HEK293 (cell line): ENCODE data around the gene ZNF613.

Experiments
- CTCF ChIA-PET: fragments of 350-600 bp; formaldehyde crosslinking; extraction: SDS; loops from one replicate; lab custom pipeline; 2021; ENCODE audit warnings: antibody characterized with exemption; lab: Yijun Ruan, JAX
- POLR2A ChIA-PET: fragments of 300-600 bp; formaldehyde crosslinking; extraction: SDS; loops from one replicate; lab custom pipeline; 2020; ENCODE audit warnings: antibody characterized with exemption, inconsistent platforms; lab: Yijun Ruan, JAX
- H3K27ac ChIP-seq: fragments of 200-500 bp; sonication (Bioruptor generic); 2 replicates; pipeline ENCODE4 v1.5.1; 2014; ENCODE audit warnings: low read depth, low read length, control low read depth, inconsistent platforms; ENCODE audit errors: extremely low read depth
- H3K36me3 ChIP-seq, 2 experiments: fragments of 200-500 bp in 1 of 2; sonication (Bioruptor generic) in 1 of 2; 1 replicate in 1 of 2; 2 replicates in 1 of 2; pipeline ENCODE4 v1.5.1; 2014 to 2017; ENCODE audit warnings: inconsistent platforms in 2 of 2, low read length in 2 of 2; ENCODE audit not compliant: control insufficient read depth in 2 of 2, insufficient read depth in 1 of 2
- H3K4me1 ChIP-seq: fragments of 200-500 bp; sonication (Bioruptor generic); 2 replicates; pipeline ENCODE4 v1.5.1; 2014; ENCODE audit warnings: mild to moderate bottlenecking, low read length, inconsistent platforms; ENCODE audit not compliant: control insufficient read depth, insufficient read depth
- H3K4me3 ChIP-seq: 2 replicates; pipeline ENCODE4 v1.5.1; 2011; ENCODE audit warnings: low read depth, mild to moderate bottlenecking, control low read depth, low read length, moderate library complexity
- H3K9me3 ChIP-seq: fragments of 200-500 bp; sonication (Bioruptor generic); 2 replicates; pipeline ENCODE4 v1.5.1; 2014; ENCODE audit warnings: low read depth, low read length, inconsistent platforms; ENCODE audit not compliant: control insufficient read depth, insufficient read depth
- EGR2 ChIP-seq: fragments of 450-650 bp; formaldehyde crosslinking; IDR thresholded peaks from 2 replicates; pipeline ENCODE4 v1.5.1; 2016; ENCODE audit warnings: low read depth, missing biosample characterization, missing genetic modification characterization
- HOXD13 ChIP-seq: sonication (generic); formaldehyde crosslinking; IDR thresholded peaks from 2 replicates; pipeline ENCODE4 v1.8.0; 2022; ENCODE audit warnings: missing genetic modification reagents, borderline replicate concordance
- KLF16 ChIP-seq: fragments of 450-650 bp; formaldehyde crosslinking; IDR thresholded peaks from 2 replicates; pipeline ENCODE4 v1.5.1; 2017; ENCODE audit warnings: missing biosample characterization, missing genetic modification characterization
- KLF7 ChIP-seq: fragments of 450-650 bp; formaldehyde crosslinking; IDR thresholded peaks from 2 replicates; pipeline ENCODE4 v1.5.1; 2016; ENCODE audit warnings: missing biosample characterization, missing genetic modification characterization, borderline replicate concordance
- SP2 ChIP-seq: fragments of 450-650 bp; formaldehyde crosslinking; IDR thresholded peaks from 2 replicates; pipeline ENCODE4 v1.5.1; 2016; ENCODE audit warnings: missing biosample characterization, missing genetic modification characterization
- ZNF140 ChIP-seq: fragments of 450-650 bp; formaldehyde crosslinking; IDR thresholded peaks from 2 replicates; pipeline ENCODE4 v1.5.1; 2016; ENCODE audit warnings: missing biosample characterization, missing genetic modification characterization
- ZNF335 ChIP-seq: fragments of 450-650 bp; formaldehyde crosslinking; conservative IDR thresholded peaks from 2 replicates; pipeline ENCODE4 v1.5.1; 2016; ENCODE audit warnings: missing biosample characterization, missing genetic modification characterization
- ZNF558 ChIP-seq: fragments of 450-650 bp; formaldehyde crosslinking; IDR thresholded peaks from 2 replicates; pipeline ENCODE4 v1.5.1; 2016; ENCODE audit warnings: missing biosample characterization, missing genetic modification characterization
- ZNF561 ChIP-seq: fragments of 450-650 bp; IDR thresholded peaks from 2 replicates; pipeline ENCODE4 v1.5.1; 2018; ENCODE audit warnings: missing biosample characterization, missing genetic modification characterization, borderline replicate concordance
- ZNF623 ChIP-seq: fragments of 450-650 bp; formaldehyde crosslinking; IDR thresholded peaks from 2 replicates; pipeline ENCODE4 v1.5.1; 2016; ENCODE audit warnings: missing biosample characterization, missing genetic modification characterization
- ZNF629 ChIP-seq: fragments of 450-650 bp; formaldehyde crosslinking; IDR thresholded peaks from 2 replicates; pipeline ENCODE4 v1.5.1; 2017; ENCODE audit warnings: missing biosample characterization, missing genetic modification characterization
- ZNF76 ChIP-seq: fragments of 450-650 bp; formaldehyde crosslinking; IDR thresholded peaks from 2 replicates; pipeline ENCODE4; 2016; ENCODE audit warnings: low read depth, missing biosample characterization, missing genetic modification characterization, borderline replicate concordance
- ZSCAN4 ChIP-seq: fragments of 450-650 bp; formaldehyde crosslinking; IDR thresholded peaks from 2 replicates; pipeline ENCODE4 v1.5.1; 2017; ENCODE audit warnings: missing biosample characterization, missing genetic modification characterization
- ZXDB ChIP-seq: fragments of 450-650 bp; formaldehyde crosslinking; IDR thresholded peaks from 2 replicates; pipeline ENCODE4 v1.5.1; 2016; ENCODE audit warnings: missing biosample characterization, missing genetic modification characterization
- TF ChIP-seq, protein P1 (sequence below): fragments of 450-650 bp; formaldehyde crosslinking; IDR thresholded peaks from 2 replicates; pipeline ENCODE4 v1.5.1; 2017; ENCODE audit warnings: missing biosample characterization, missing genetic modification characterization
- TF ChIP-seq, protein P2 (sequence below): fragments of 450-650 bp; formaldehyde crosslinking; optimal IDR thresholded peaks from 2 replicates; pipeline ENCODE3; 2016; ENCODE audit warnings: missing biosample characterization, mild to moderate bottlenecking, missing genetic modification characterization
- TF ChIP-seq, protein P3 (sequence below): fragments of 450-650 bp; formaldehyde crosslinking; IDR thresholded peaks from 2 replicates; pipeline ENCODE4 v1.5.1; 2016; ENCODE audit warnings: missing biosample characterization, missing genetic modification characterization
- TF ChIP-seq, protein P4 (sequence below): fragments of 450-650 bp; formaldehyde crosslinking; IDR thresholded peaks from 2 replicates; pipeline ENCODE4 v1.5.1; 2016; ENCODE audit warnings: missing biosample characterization, missing genetic modification characterization
- TF ChIP-seq, protein P5 (sequence below): fragments of 450-650 bp; formaldehyde crosslinking; conservative IDR thresholded peaks from 2 replicates; pipeline ENCODE4 v1.5.1; 2016; ENCODE audit warnings: low read depth, missing biosample characterization, missing genetic modification characterization
- TF ChIP-seq, protein P6 (sequence below): fragments of 450-650 bp; formaldehyde crosslinking; IDR thresholded peaks from 2 replicates; pipeline ENCODE4 v1.5.1; 2016; ENCODE audit warnings: missing biosample characterization, missing genetic modification characterization

The ZNF613 gene

GRCh38 chr19:51926784-51927741, at the start of gene ZNF613:
TSS of gene ZNF613 (plus strand) at chr19:51927472. CDS start at chr19:51936221, 8,749 bp downstream.
- Histone ChIP-seq H3K9me3 (no peaks in the 10 kb centered on the region), H3K27ac (peak within 1 kb of the TSS; percentile 69; the same call in 1 of the 2 replicates), H3K4me1 (no peaks in the 10 kb centered on the region), H3K36me3 (peaks cover 23 to 24% of the 10 kb centered on the region in 2 experiments), H3K4me3 (peak within 1 kb of the TSS; percentile 81)
- CTCF ChIA-PET = no interaction called here
- POLR2A ChIA-PET = interaction anchor here (1.1 kb wide), 1 partner anchor 61 kb away, joined by 5 read pairs; no protein-coding TSS in a partner anchor
- TF ChIP-seq, protein P1, sequence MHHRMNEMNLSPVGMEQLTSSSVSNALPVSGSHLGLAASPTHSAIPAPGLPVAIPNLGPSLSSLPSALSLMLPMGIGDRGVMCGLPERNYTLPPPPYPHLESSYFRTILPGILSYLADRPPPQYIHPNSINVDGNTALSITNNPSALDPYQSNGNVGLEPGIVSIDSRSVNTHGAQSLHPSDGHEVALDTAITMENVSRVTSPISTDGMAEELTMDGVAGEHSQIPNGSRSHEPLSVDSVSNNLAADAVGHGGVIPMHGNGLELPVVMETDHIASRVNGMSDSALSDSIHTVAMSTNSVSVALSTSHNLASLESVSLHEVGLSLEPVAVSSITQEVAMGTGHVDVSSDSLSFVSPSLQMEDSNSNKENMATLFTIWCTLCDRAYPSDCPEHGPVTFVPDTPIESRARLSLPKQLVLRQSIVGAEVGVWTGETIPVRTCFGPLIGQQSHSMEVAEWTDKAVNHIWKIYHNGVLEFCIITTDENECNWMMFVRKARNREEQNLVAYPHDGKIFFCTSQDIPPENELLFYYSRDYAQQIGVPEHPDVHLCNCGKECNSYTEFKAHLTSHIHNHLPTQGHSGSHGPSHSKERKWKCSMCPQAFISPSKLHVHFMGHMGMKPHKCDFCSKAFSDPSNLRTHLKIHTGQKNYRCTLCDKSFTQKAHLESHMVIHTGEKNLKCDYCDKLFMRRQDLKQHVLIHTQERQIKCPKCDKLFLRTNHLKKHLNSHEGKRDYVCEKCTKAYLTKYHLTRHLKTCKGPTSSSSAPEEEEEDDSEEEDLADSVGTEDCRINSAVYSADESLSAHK (tag by site-specific recombination) = no peak
- TF ChIP-seq KLF16 (tag by site-specific recombination) (0 out of 2 replicates have a peak, but pooled peaks have one; percentile 21), ZNF76 (tag by site-specific recombination) (peak; percentile 95), ZNF561 (tag by site-specific recombination) (peak; percentile 75), EGR2 (tag by site-specific recombination) (peak; percentile 62; the same call in 1 of the 2 replicates), HOXD13 (CRISPR knock-in tag) (0 out of 2 replicates have a peak, but pooled peaks have one; percentile 30), SP2 (tag by site-specific recombination) (peak; percentile 56), ZNF558 (tag by site-specific recombination) (peak; percentile 55; the same call in 1 of the 2 replicates), ZSCAN4 (no peak), ZNF629 (peak; percentile 40; the same call in 1 of the 2 replicates), ZNF335 (tag by site-specific recombination) (peak; percentile 99), ZNF140 (peak; percentile 2; the same call in 1 of the 2 replicates), ZNF623 (tag by site-specific recombination) (peak; percentile 34; the same call in 1 of the 2 replicates), KLF7 (tag by site-specific recombination) (peak; percentile 48; the same call in 1 of the 2 replicates), ZXDB (tag by site-specific recombination) (peak; percentile 82)
- TF ChIP-seq, protein P2, sequence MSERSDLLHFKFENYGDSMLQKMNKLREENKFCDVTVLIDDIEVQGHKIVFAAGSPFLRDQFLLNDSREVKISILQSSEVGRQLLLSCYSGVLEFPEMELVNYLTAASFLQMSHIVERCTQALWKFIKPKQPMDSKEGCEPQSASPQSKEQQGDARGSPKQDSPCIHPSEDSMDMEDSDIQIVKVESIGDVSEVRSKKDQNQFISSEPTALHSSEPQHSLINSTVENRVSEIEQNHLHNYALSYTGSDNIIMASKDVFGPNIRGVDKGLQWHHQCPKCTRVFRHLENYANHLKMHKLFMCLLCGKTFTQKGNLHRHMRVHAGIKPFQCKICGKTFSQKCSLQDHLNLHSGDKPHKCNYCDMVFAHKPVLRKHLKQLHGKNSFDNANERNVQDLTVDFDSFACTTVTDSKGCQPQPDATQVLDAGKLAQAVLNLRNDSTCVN (tag by site-specific recombination) = peak; percentile 29
- TF ChIP-seq, protein P3, sequence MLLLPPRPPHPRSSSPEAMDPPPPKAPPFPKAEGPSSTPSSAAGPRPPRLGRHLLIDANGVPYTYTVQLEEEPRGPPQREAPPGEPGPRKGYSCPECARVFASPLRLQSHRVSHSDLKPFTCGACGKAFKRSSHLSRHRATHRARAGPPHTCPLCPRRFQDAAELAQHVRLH (tag by site-specific recombination) = peak; percentile 65; the same call in 1 of the 2 replicates
- TF ChIP-seq, protein P4, sequence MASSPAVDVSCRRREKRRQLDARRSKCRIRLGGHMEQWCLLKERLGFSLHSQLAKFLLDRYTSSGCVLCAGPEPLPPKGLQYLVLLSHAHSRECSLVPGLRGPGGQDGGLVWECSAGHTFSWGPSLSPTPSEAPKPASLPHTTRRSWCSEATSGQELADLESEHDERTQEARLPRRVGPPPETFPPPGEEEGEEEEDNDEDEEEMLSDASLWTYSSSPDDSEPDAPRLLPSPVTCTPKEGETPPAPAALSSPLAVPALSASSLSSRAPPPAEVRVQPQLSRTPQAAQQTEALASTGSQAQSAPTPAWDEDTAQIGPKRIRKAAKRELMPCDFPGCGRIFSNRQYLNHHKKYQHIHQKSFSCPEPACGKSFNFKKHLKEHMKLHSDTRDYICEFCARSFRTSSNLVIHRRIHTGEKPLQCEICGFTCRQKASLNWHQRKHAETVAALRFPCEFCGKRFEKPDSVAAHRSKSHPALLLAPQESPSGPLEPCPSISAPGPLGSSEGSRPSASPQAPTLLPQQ (tag by site-specific recombination) = peak; percentile 54
- TF ChIP-seq, protein P5, sequence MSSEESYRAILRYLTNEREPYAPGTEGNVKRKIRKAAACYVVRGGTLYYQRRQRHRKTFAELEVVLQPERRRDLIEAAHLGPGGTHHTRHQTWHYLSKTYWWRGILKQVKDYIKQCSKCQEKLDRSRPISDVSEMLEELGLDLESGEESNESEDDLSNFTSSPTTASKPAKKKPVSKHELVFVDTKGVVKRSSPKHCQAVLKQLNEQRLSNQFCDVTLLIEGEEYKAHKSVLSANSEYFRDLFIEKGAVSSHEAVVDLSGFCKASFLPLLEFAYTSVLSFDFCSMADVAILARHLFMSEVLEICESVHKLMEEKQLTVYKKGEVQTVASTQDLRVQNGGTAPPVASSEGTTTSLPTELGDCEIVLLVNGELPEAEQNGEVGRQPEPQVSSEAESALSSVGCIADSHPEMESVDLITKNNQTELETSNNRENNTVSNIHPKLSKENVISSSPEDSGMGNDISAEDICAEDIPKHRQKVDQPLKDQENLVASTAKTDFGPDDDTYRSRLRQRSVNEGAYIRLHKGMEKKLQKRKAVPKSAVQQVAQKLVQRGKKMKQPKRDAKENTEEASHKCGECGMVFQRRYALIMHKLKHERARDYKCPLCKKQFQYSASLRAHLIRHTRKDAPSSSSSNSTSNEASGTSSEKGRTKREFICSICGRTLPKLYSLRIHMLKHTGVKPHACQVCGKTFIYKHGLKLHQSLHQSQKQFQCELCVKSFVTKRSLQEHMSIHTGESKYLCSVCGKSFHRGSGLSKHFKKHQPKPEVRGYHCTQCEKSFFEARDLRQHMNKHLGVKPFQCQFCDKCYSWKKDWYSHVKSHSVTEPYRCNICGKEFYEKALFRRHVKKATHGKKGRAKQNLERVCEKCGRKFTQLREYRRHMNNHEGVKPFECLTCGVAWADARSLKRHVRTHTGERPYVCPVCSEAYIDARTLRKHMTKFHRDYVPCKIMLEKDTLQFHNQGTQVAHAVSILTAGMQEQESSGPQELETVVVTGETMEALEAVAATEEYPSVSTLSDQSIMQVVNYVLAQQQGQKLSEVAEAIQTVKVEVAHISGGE = peak; percentile 65
- TF ChIP-seq, protein P6, sequence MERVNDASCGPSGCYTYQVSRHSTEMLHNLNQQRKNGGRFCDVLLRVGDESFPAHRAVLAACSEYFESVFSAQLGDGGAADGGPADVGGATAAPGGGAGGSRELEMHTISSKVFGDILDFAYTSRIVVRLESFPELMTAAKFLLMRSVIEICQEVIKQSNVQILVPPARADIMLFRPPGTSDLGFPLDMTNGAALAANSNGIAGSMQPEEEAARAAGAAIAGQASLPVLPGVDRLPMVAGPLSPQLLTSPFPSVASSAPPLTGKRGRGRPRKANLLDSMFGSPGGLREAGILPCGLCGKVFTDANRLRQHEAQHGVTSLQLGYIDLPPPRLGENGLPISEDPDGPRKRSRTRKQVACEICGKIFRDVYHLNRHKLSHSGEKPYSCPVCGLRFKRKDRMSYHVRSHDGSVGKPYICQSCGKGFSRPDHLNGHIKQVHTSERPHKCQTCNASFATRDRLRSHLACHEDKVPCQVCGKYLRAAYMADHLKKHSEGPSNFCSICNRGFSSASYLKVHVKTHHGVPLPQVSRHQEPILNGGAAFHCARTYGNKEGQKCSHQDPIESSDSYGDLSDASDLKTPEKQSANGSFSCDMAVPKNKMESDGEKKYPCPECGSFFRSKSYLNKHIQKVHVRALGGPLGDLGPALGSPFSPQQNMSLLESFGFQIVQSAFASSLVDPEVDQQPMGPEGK (tag by site-specific recombination) = peak; percentile 44; the same call in 1 of the 2 replicates
